ENCODE measurements around the gene PDE4D.

PDE4D gene

GRCh38 chr5:59268756-59269415 is 624.6 kb downstream of the PDE4D start:
- TF ChIP-seq ZFX (IDR thresholded peaks at IDR 0.05; ENCODE audit: borderline replicate concordance) (no peak), CTCF (IDR thresholded peaks at IDR 0.05) (no peak)
- H3K27ac ChIP-seq: no peak overlapping the region

- peak overlapping the region; percentile 43 for H3K27ac ChIP-seq
- TF ChIP-seq ZFX (IDR thresholded peaks at IDR 0.05; ENCODE audit: borderline replicate concordance) (no peak), CTCF (IDR thresholded peaks at IDR 0.05) (no peak)
These were observed 626.5 kb downstream of the PDE4D start for GRCh38 chr5:59267033-59267432.

GRCh38 chr5:59266410-59266809 is 627.1 kb downstream of the PDE4D start:
- H3K27ac ChIP-seq: peak overlapping the region; percentile 43
- TF ChIP-seq ZFX (IDR thresholded peaks at IDR 0.05; ENCODE audit: borderline replicate concordance): no peak

- H3K27ac ChIP-seq: peak overlapping the region; percentile 43
- TF ChIP-seq CTCF (IDR thresholded peaks at IDR 0.05) (no peak), ZFX (IDR thresholded peaks at IDR 0.05; ENCODE audit: borderline replicate concordance) (no peak)
These were observed 628.8 kb downstream of the PDE4D start for GRCh38 chr5:59264639-59265245.

- TF ChIP-seq ZFX (IDR thresholded peaks at IDR 0.05; ENCODE audit: borderline replicate concordance) (no peak), CTCF (IDR thresholded peaks at IDR 0.05) (no peak)
- H3K27ac ChIP-seq: peak overlapping the region; percentile 43
These were observed 629.5 kb downstream of the PDE4D start for GRCh38 chr5:59264013-59264412.

GRCh38 chr5:59261969-59262368 is 631.6 kb downstream of the PDE4D start:
- H3K27ac ChIP-seq: no peak overlapping the region
- TF ChIP-seq CTCF (IDR thresholded peaks at IDR 0.05): no peak
- TF ChIP-seq ZFX (IDR thresholded peaks at IDR 0.05; ENCODE audit: borderline replicate concordance): no peak

GRCh38 chr5:59260973-59261372 is 632.6 kb downstream of the PDE4D start:
- H3K27ac ChIP-seq: no peak overlapping the region
- no peak for TF ChIP-seq ZFX (IDR thresholded peaks at IDR 0.05; ENCODE audit: borderline replicate concordance)
- no peak for TF ChIP-seq CTCF (IDR thresholded peaks at IDR 0.05)

All from 22Rv1 (cell line).